ENCODE data around the gene CNTRL.
A peak's percentile ranks its signal among the peaks of the same experiment; 100 is the strongest.
"Not testable (repeated sequence)": the region's sequence is repeated elsewhere in the genome, so short reads cannot be mapped to it uniquely, and the experiment has no call there.

CNTRL gene

GRCh38 chr9:121071756-121072421 lies 2.9 kb upstream of the CNTRL start:
- peak; percentile 18 for DNase-seq (ENCODE audit: insufficient read length)
- TF ChIP-seq POLR2AphosphoS5 (IDR thresholded peaks at IDR 0.05; ENCODE audit: low read depth, low read length) (peak; percentile 58; the same call in 1 of the 2 replicates), POLR2A (IDR thresholded peaks at IDR 0.05; ENCODE audit: low read depth, low read length) (peak; percentile 55; the same call in 1 of the 2 replicates), TAF1 (IDR thresholded peaks at IDR 0.05; ENCODE audit: borderline replicate concordance, low read depth, low read length) (no peak)
- peak; percentile 66 for FAIRE-seq

GRCh38 chr9:121073038-121073437 lies 1.7 kb upstream of the CNTRL start:
- FAIRE-seq (peak; percentile 62), DNase-seq (ENCODE audit: insufficient read length) (no peak)
- TF ChIP-seq POLR2A (IDR thresholded peaks at IDR 0.05; ENCODE audit: low read depth, low read length) (no peak), TAF1 (IDR thresholded peaks at IDR 0.05; ENCODE audit: borderline replicate concordance, low read depth, low read length) (no peak), POLR2AphosphoS5 (IDR thresholded peaks at IDR 0.05; ENCODE audit: low read depth, low read length) (no peak)

GRCh38 chr9:121075251-121076036 lies 689 bp downstream of the CNTRL start:
- FAIRE-seq (peak; percentile 61), DNase-seq (ENCODE audit: insufficient read length) (no peak)
- TF ChIP-seq TAF1 (IDR thresholded peaks at IDR 0.05; ENCODE audit: borderline replicate concordance, low read depth, low read length) (no peak), POLR2AphosphoS5 (IDR thresholded peaks at IDR 0.05; ENCODE audit: low read depth, low read length) (no peak), POLR2A (IDR thresholded peaks at IDR 0.05; ENCODE audit: low read depth, low read length) (no peak)

- no peak for DNase-seq (ENCODE audit: insufficient read length)
- FAIRE-seq: no peak
- TF ChIP-seq POLR2A (IDR thresholded peaks at IDR 0.05; ENCODE audit: low read depth, low read length): no peak
- no peak for TF ChIP-seq POLR2AphosphoS5 (IDR thresholded peaks at IDR 0.05; ENCODE audit: low read depth, low read length)
- TF ChIP-seq TAF1 (IDR thresholded peaks at IDR 0.05; ENCODE audit: borderline replicate concordance, low read depth, low read length): no peak
These were observed 7.3 kb downstream of the CNTRL start for GRCh38 chr9:121082075-121082474.

- no peak for TF ChIP-seq TAF1 (IDR thresholded peaks at IDR 0.05; ENCODE audit: borderline replicate concordance, low read depth, low read length)
- no peak for TF ChIP-seq POLR2A (IDR thresholded peaks at IDR 0.05; ENCODE audit: low read depth, low read length)
- TF ChIP-seq POLR2AphosphoS5 (IDR thresholded peaks at IDR 0.05; ENCODE audit: low read depth, low read length): no peak
- no peak for DNase-seq (ENCODE audit: insufficient read length)
- no peak for FAIRE-seq
These were observed 10.9 kb downstream of the CNTRL start for GRCh38 chr9:121085661-121086060.

- no peak for TF ChIP-seq POLR2A (IDR thresholded peaks at IDR 0.05; ENCODE audit: low read depth, low read length)
- TF ChIP-seq TAF1 (IDR thresholded peaks at IDR 0.05; ENCODE audit: borderline replicate concordance, low read depth, low read length): no peak
- TF ChIP-seq POLR2AphosphoS5 (IDR thresholded peaks at IDR 0.05; ENCODE audit: low read depth, low read length): no peak
- DNase-seq (ENCODE audit: insufficient read length) (no peak), FAIRE-seq (no peak)
These were observed 13.8 kb downstream of the CNTRL start for GRCh38 chr9:121088576-121088975.

GRCh38 chr9:121090743-121091142 lies 16.0 kb downstream of the CNTRL start:
- FAIRE-seq; DNase-seq (ENCODE audit: insufficient read length): not testable (repeated sequence)

GRCh38 chr9:121095057-121095456 lies 20.3 kb downstream of the CNTRL start:
- TF ChIP-seq POLR2AphosphoS5 (IDR thresholded peaks at IDR 0.05; ENCODE audit: low read depth, low read length) (no peak), POLR2A (IDR thresholded peaks at IDR 0.05; ENCODE audit: low read depth, low read length) (no peak), TAF1 (IDR thresholded peaks at IDR 0.05; ENCODE audit: borderline replicate concordance, low read depth, low read length) (no peak)
- DNase-seq (ENCODE audit: insufficient read length) (no peak), FAIRE-seq (no peak)

GRCh38 chr9:121098567-121099198 lies 23.9 kb downstream of the CNTRL start:
- DNase-seq (ENCODE audit: insufficient read length) (no peak), FAIRE-seq (no peak)
- TF ChIP-seq POLR2AphosphoS5 (IDR thresholded peaks at IDR 0.05; ENCODE audit: low read depth, low read length) (no peak), POLR2A (IDR thresholded peaks at IDR 0.05; ENCODE audit: low read depth, low read length) (no peak), TAF1 (IDR thresholded peaks at IDR 0.05; ENCODE audit: borderline replicate concordance, low read depth, low read length) (no peak)

GRCh38 chr9:121104054-121104453 lies 29.3 kb downstream of the CNTRL start:
- FAIRE-seq; DNase-seq (ENCODE audit: insufficient read length): not testable (repeated sequence)

GRCh38 chr9:121105531-121105930 lies 30.8 kb downstream of the CNTRL start:
- no peak for TF ChIP-seq POLR2AphosphoS5 (IDR thresholded peaks at IDR 0.05; ENCODE audit: low read depth, low read length)
- no peak for TF ChIP-seq POLR2A (IDR thresholded peaks at IDR 0.05; ENCODE audit: low read depth, low read length)
- FAIRE-seq (no peak), DNase-seq (ENCODE audit: insufficient read length) (no peak)

- DNase-seq (ENCODE audit: insufficient read length) (no peak), FAIRE-seq (no peak)
- TF ChIP-seq POLR2A (IDR thresholded peaks at IDR 0.05; ENCODE audit: low read depth, low read length) (no peak), TAF1 (IDR thresholded peaks at IDR 0.05; ENCODE audit: borderline replicate concordance, low read depth, low read length) (no peak), POLR2AphosphoS5 (IDR thresholded peaks at IDR 0.05; ENCODE audit: low read depth, low read length) (no peak)
These were observed 32.3 kb downstream of the CNTRL start for GRCh38 chr9:121107029-121107428.

Data from GM12892 (cell line).